ENCODE data around the gene TBC1D23. TPM values are rescaled to one million over a fixed set of nuclear protein-coding genes. Genes with fewer than 3 reads are reported as not detected.
"Not testable (repeated sequence)": the region's sequence is repeated elsewhere in the genome, so short reads cannot be mapped to it uniquely, and the experiment has no call there.

Gene TBC1D23
- total RNA-seq, 1 donor from 2014 or later, result 35.9 TPM

- Histone ChIP-seq H3K9me3 (replicated peaks) (no peaks in the 10 kb centered on the region), H3K4me3 (no peak overlapping the region), H3K27me3 (ENCODE audit: low read depth) (no peaks in the 10 kb centered on the region), H3K27ac (replicated peaks) (peak overlapping the region; percentile 53), H3K4me1 (peaks cover 41% of the 10 kb centered on the region), H3K36me3 (no peaks in the 10 kb centered on the region)
- intact Hi-C loops (cut with micrococcal nuclease), result loop anchor here (5.0 kb wide), 1 partner anchor 189 kb away; no protein-coding TSS in a partner anchor
- no peak for DNase-seq
- TF ChIP-seq CTCF (IDR thresholded peaks at IDR 0.05; ENCODE audit: borderline replicate concordance), result no peak
Observed at GRCh38 chr3:100256731-100257151, 4.1 kb upstream of the TBC1D23 start.

GRCh38 chr3:100257586-100257985 lies 3.2 kb upstream of the TBC1D23 start:
- H3K27ac ChIP-seq (replicated peaks), result peak overlapping the region; percentile 53
- H3K4me3 ChIP-seq, result no peak overlapping the region
- H3K9me3 ChIP-seq (replicated peaks), result no peaks in the 10 kb centered on the region
- intact Hi-C loops (cut with micrococcal nuclease), result loop anchor here (5.0 kb wide), 1 partner anchor 190 kb away; no protein-coding TSS in a partner anchor
- TF ChIP-seq CTCF (IDR thresholded peaks at IDR 0.05; ENCODE audit: borderline replicate concordance), result no peak
- no peak for DNase-seq
- peaks cover 50% of the 10 kb centered on the region for H3K4me1 ChIP-seq
- no peaks in the 10 kb centered on the region for H3K27me3 ChIP-seq (ENCODE audit: low read depth)
- no peaks in the 10 kb centered on the region for H3K36me3 ChIP-seq

DNA sequence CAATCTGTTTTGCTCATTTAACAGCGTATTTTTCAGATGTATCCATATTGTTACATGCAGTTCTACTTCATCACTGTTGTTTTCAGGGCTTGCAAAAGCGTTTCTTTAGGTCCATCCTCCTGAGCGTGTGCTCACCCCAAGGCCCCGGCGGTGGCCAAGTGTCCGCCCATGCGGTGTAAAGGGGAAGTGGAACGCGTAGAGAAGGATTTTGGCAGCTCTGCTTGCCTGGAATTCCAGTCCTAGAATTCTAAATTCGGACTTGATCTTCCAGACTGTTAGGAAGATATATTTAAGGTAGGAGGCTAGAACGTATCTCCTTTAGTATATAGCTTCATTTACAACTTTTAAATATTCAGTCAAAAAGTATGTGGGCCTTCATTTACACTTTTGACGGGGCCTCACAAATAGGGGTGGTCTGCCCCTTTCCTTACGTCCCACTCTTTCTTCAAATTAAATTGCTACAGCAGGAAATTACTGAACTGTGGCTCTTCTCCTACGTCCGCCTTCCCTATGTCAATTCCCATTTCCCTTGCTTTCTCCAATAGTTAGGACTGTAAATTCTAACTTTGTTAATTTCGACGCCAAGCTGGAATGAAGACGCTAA lies 609 bp upstream of the TBC1D23 start:
- Histone ChIP-seq H3K27ac (replicated peaks) (peak overlapping the region; percentile 94), H3K9me3 (replicated peaks) (no peaks in the 10 kb centered on the region), H3K4me3 (peak overlapping the region; percentile 98), H3K27me3 (ENCODE audit: low read depth) (no peaks in the 10 kb centered on the region), H3K36me3 (no peaks in the 10 kb centered on the region), H3K4me1 (peaks cover 65% of the 10 kb centered on the region)
- TF ChIP-seq CTCF (IDR thresholded peaks at IDR 0.05; ENCODE audit: borderline replicate concordance), result peak; percentile 52
- intact Hi-C loops (cut with micrococcal nuclease), result no loop called here
- DNase-seq, result peak; percentile 47

DNA sequence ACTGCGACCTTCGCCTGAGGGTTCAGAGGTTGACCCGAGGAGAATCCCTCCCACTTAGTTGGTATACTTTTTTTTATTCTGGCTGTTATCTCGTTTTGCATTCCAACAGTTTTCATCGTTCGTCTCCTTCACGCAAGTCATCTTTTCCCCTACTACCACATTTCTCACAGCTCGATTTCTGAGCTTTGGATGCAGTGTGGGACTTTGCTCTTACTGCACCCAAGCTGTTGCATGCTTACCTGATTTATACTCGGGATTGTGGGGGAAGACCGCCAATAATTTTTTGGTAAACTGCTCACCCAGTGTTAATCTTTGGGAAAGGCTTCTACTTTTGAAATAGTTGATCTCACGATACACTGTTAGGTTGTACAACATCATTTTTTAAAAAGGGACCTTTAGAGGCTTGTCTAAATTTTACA lies 702 bp downstream of the TBC1D23 start:
- H3K9me3 ChIP-seq (replicated peaks), result no peaks in the 10 kb centered on the region
- H3K36me3 ChIP-seq, result no peaks in the 10 kb centered on the region
- no peak for TF ChIP-seq CTCF (IDR thresholded peaks at IDR 0.05; ENCODE audit: borderline replicate concordance)
- peaks cover 70% of the 10 kb centered on the region for H3K4me1 ChIP-seq
- peak overlapping the region; percentile 98 for H3K4me3 ChIP-seq
- DNase-seq, result no peak
- H3K27me3 ChIP-seq (ENCODE audit: low read depth), result no peaks in the 10 kb centered on the region
- intact Hi-C loops (cut with micrococcal nuclease), result no loop called here
- H3K27ac ChIP-seq (replicated peaks), result peak overlapping the region; percentile 94

DNA sequence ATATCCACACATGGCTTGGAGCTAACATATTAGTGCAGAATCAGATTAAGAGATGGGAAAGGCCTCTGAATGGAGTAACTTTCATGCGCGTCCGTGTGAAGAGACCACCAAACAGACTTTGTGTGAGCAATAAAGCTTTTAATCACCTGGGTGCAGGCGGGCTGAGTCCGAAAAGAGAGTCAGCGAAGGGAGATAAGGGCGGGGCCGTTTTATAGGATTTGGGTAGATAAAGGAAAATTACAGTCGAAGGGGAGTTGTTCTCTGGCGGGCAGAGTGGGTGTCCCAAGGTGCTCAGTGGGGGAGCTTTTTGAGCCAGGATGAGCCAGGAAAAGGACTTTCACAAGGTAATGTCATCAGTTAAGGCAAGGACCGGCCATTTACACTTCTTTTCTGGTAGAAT lies 2.1 kb downstream of the TBC1D23 start:
- H3K4me1 ChIP-seq, result peaks cover 75% of the 10 kb centered on the region
- H3K27ac ChIP-seq (replicated peaks); H3K36me3 ChIP-seq; H3K27me3 ChIP-seq (ENCODE audit: low read depth); DNase-seq; intact Hi-C loops (cut with micrococcal nuclease); H3K9me3 ChIP-seq (replicated peaks); H3K4me3 ChIP-seq: not testable (repeated sequence)

DNA sequence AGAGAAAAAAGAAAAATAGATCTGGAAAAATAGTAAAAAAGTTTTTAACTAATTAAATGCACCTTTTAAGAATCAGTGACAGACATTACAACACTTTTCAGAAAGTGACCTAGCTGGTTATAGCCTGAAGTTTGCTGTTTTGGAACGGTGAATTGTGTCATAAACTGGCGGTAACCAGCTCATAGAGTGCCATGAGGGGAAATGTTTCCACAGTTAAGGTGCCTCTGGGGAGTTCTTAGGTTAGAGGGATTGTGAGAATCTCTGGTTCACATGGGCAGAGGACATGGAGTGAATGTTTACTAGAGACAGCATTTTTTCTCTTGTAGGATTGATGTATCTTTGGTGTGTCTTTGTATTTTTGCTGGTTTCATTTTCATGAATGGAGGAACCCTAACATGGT lies 2.8 kb downstream of the TBC1D23 start:
- no peaks in the 10 kb centered on the region for H3K36me3 ChIP-seq
- H3K4me1 ChIP-seq, result peaks cover 81% of the 10 kb centered on the region

More for the DNA sequence above, 2.8 kb downstream of the TBC1D23 start:
- no peaks in the 10 kb centered on the region for H3K9me3 ChIP-seq (replicated peaks)
- no peak overlapping the region for H3K27ac ChIP-seq (replicated peaks)
- H3K4me3 ChIP-seq, result no peak overlapping the region
- H3K27me3 ChIP-seq (ENCODE audit: low read depth), result no peaks in the 10 kb centered on the region
- TF ChIP-seq CTCF (IDR thresholded peaks at IDR 0.05; ENCODE audit: borderline replicate concordance), result no peak
- intact Hi-C loops (cut with micrococcal nuclease), result no loop called here
- DNase-seq, result no peak

Measured in left ventricle myocardium inferior (tissue), 1 donor.